ENCODE results near the gene RAB30. TPM values are rescaled to one million over a fixed set of nuclear protein-coding genes. Genes with fewer than 3 reads are reported as not detected.

RAB30 gene
- total and polyA plus RNA-seq, 9 of the 15 experiments (the other 6 are each of a cell fraction or from before 2014, with no cell fraction given) = 0.29 to 1.3 (median 1.0) TPM

DNA sequence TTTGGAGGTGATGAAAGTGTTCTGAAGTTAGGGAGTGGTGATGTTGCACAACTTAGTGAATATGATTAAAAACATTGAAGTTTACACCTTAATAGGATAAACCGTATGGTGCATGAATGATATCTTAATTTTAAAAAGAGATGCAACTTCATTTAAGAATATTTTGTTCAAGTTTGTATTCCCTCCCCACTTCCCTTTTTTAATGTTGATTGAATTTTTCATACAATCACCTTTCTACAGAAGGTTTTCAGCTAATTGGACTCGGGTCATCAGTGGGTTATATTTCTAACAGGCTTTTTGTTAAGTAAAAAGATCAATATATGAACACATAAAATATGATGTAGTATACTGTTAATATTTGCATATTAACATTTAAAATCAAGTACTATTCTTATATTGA lies 97.6 kb downstream of the RAB30 start (continued):
- TF ChIP-seq CEBPG (CRISPR knock-in tag; IDR thresholded peaks at IDR 0.05) (no peak), CEBPG (tag; conservative IDR thresholded peaks at IDR 0.05 in 1 of 2, IDR thresholded peaks at IDR 0.05 in 1 of 2) (0 out of 4 replicates have a peak, but pooled peaks of 1 of the 2 experiments have one; percentile 15), SPI1 (IDR thresholded peaks at IDR 0.05; ENCODE audit: borderline replicate concordance, low read depth, low read length) (peak; percentile 39; the same call in 1 of the 2 replicates), SRSF7 (optimal IDR thresholded peaks at IDR 0.05; ENCODE audit: low read depth, low read length) (no peak), SNIP1 (IDR thresholded peaks at IDR 0.05; ENCODE audit: low read depth) (no peak)
- TF ChIP-seq, protein P1, sequence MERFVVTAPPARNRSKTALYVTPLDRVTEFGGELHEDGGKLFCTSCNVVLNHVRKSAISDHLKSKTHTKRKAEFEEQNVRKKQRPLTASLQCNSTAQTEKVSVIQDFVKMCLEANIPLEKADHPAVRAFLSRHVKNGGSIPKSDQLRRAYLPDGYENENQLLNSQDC (CRISPR knock-in tag; IDR thresholded peaks at IDR 0.05) = no peak

DNA sequence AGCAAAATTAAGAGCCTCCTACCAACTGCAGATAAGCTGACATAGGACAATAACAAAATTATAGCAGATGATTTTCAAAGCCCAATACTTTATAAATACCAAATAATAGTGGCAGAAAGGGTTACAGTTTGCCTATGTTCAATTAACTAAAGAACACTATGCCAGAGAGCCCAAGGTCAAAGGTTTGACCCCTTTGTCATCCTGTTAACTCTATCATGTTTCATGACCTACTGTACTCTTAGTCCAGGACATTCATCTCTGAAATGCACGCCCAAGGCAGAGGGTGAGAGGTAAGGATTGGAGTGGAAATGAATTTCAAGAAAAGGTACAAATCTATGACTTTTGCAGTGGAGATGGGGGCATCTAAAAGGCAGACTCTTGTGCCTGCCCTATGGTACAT lies 99.6 kb downstream of the RAB30 start:
- Histone ChIP-seq H3K9me1 (ENCODE audit: control insufficient read depth, insufficient read depth, low read length) (no peaks in the 10 kb centered on the region), H3K36me3 (ENCODE audit: control insufficient read depth, insufficient read depth, low read length) (no peaks in the 10 kb centered on the region), H3K4me1 (replicated peaks in 1 of 2; ENCODE audit: control insufficient read depth in 2 of 2, insufficient read depth in 2 of 2, low read length in 2 of 2) (no peaks in the 10 kb centered on the region), H3K27me3 (ENCODE audit: control insufficient read depth in 2 of 2, insufficient read depth in 2 of 2, low read length in 2 of 2) (no peaks in the 10 kb centered on the region), H3K9me3 (replicated peaks; ENCODE audit: control insufficient read depth, insufficient read depth, low read depth, low read length) (no peaks in the 10 kb centered on the region), H3K27ac (ENCODE audit: extremely low read depth, low read depth, low read length) (no peak overlapping the region), H4K20me1 (replicated peaks; ENCODE audit: control insufficient read depth, insufficient read depth, low read length) (no peaks in the 10 kb centered on the region), H3K4me3 (no peak overlapping the region), H3K4me2 (ENCODE audit: insufficient read depth, low read length) (no peak overlapping the region), H3K9ac (ENCODE audit: insufficient read depth in 1 of 2, low read depth in 2 of 2, low read length in 2 of 2) (no peak overlapping the region), H2AFZ (ENCODE audit: low read depth, low read length) (no peak overlapping the region), H3K79me2 (ENCODE audit: control insufficient read depth, insufficient read depth, low read length) (no peaks in the 10 kb centered on the region)
- no peak for FAIRE-seq
- no peak for DNase-seq (ENCODE audit: extremely low read depth in 1 of 4, low spot score in 3 of 4)
- TF ChIP-seq CC2D1A (IDR thresholded peaks at IDR 0.05) (no peak), MCM2 (IDR thresholded peaks at IDR 0.05; ENCODE audit: low read depth) (no peak), RUNX1 (IDR thresholded peaks at IDR 0.05; ENCODE audit: low read depth) (no peak), E2F5 (CRISPR knock-in tag; IDR thresholded peaks at IDR 0.05) (no peak), ETS2 (tag; IDR thresholded peaks at IDR 0.05; ENCODE audit: borderline replicate concordance, poor library complexity, severe bottlenecking) (no peak), TRIM24 (IDR thresholded peaks at IDR 0.05) (no peak)
- TF ChIP-seq, protein P2, sequence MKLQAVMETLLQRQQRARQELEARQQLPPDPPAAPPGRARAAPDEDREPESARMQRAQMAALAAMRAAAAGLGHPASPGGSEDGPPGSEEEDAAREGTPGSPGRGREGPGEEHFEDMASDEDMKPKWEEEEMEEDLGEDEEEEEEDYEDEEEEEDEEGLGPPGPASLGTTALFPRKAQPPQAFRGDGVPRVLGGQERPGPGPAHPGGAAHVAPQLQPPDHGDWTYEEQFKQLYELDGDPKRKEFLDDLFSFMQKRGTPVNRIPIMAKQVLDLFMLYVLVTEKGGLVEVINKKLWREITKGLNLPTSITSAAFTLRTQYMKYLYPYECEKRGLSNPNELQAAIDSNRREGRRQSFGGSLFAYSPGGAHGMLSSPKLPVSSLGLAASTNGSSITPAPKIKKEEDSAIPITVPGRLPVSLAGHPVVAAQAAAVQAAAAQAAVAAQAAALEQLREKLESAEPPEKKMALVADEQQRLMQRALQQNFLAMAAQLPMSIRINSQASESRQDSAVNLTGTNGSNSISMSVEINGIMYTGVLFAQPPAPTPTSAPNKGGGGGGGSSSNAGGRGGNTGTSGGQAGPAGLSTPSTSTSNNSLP (IDR thresholded peaks at IDR 0.05; ENCODE audit: borderline replicate concordance, low read depth, low read length) = no peak
- TF ChIP-seq, protein P3, sequence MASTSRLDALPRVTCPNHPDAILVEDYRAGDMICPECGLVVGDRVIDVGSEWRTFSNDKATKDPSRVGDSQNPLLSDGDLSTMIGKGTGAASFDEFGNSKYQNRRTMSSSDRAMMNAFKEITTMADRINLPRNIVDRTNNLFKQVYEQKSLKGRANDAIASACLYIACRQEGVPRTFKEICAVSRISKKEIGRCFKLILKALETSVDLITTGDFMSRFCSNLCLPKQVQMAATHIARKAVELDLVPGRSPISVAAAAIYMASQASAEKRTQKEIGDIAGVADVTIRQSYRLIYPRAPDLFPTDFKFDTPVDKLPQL (IDR thresholded peaks at IDR 0.05; ENCODE audit: extremely low read depth, insufficient read length) = no peak
- BruUV-seq (replicated peaks) = no TSS peak
- intact Hi-C loops (cut with micrococcal nuclease) = no loop called here
- no peak for ATAC-seq
- POLR2A ChIA-PET = no interaction called here
- in situ Hi-C loops (cut with MboI) = no loop called here
- CTCF ChIA-PET (ENCODE audit: low intra/inter-chr PET ratio) = no interaction called here
- 8% methylated on average over 1 of the region's 1 CpG for WGBS (ENCODE audit: insufficient coverage, low coverage, missing lambda C conversion rate)
